IPS-15b (cell line): ENCODE data around the gene SYT2.
"Not testable (repeated sequence)": the region's sequence is repeated elsewhere in the genome, so short reads cannot be mapped to it uniquely, and the experiment has no call there.

Source experiments
- H3K27me3 ChIP-seq: one replicate; pipeline ENCODE4 v1.6.1; 2013; ENCODE audit warnings: low read length; ENCODE audit not compliant: control insufficient read depth, insufficient read depth
- H3K36me3 ChIP-seq: one replicate; pipeline ENCODE4 v1.6.1; 2013; ENCODE audit warnings: low read length; ENCODE audit not compliant: control insufficient read depth, insufficient read depth
- H3K4me1 ChIP-seq: one replicate; pipeline ENCODE4 v1.6.1; 2013; ENCODE audit warnings: mild to moderate bottlenecking, low read length; ENCODE audit not compliant: control insufficient read depth, insufficient read depth
- H3K4me3 ChIP-seq: one replicate; pipeline ENCODE4 v1.5.1; 2013; ENCODE audit warnings: low read depth, low read length
- H3K9ac ChIP-seq: one replicate; pipeline ENCODE4 v1.6.1; 2013; ENCODE audit warnings: low read depth, mild to moderate bottlenecking, low read length
- H3K9me3 ChIP-seq: one replicate; pipeline ENCODE4 v1.6.1; 2013; ENCODE audit warnings: mild to moderate bottlenecking, low read length; ENCODE audit not compliant: control insufficient read depth, insufficient read depth

Gene SYT2

GRCh38 chr1:202723708-202724107, 13.5 kb upstream of the SYT2 start:
- Histone ChIP-seq H3K4me1 (no peaks in the 10 kb centered on the region), H3K4me3 (no peak overlapping the region), H3K9ac (no peak overlapping the region), H3K36me3 (peaks cover 11% of the 10 kb centered on the region), H3K9me3 (no peaks in the 10 kb centered on the region), H3K27me3 (peaks cover under 1% of the 10 kb centered on the region)

- not testable (repeated sequence) for H3K36me3 ChIP-seq, H3K9me3 ChIP-seq, H3K27me3 ChIP-seq, H3K4me1 ChIP-seq, H3K4me3 ChIP-seq, H3K9ac ChIP-seq
These were observed 12.8 kb upstream of the SYT2 start for GRCh38 chr1:202723046-202723445.

GRCh38 chr1:202716654-202717053, 6.4 kb upstream of the SYT2 start:
- no peaks in the 10 kb centered on the region for H3K9me3 ChIP-seq
- peaks cover 18% of the 10 kb centered on the region for H3K4me1 ChIP-seq
- H3K36me3 ChIP-seq = no peaks in the 10 kb centered on the region
- H3K27me3 ChIP-seq = peaks cover 21% of the 10 kb centered on the region
- H3K9ac ChIP-seq = no peak overlapping the region
- H3K4me3 ChIP-seq = no peak overlapping the region

- H3K9me3 ChIP-seq, H3K36me3 ChIP-seq, H3K4me3 ChIP-seq, H3K9ac ChIP-seq: not testable (repeated sequence)
- peaks cover 24% of the 10 kb centered on the region for H3K4me1 ChIP-seq
- H3K27me3 ChIP-seq = peaks cover 36% of the 10 kb centered on the region
These were observed 3.9 kb upstream of the SYT2 start for GRCh38 chr1:202714202-202714601.

GRCh38 chr1:202713110-202713509, 2.9 kb upstream of the SYT2 start:
- peaks cover 41% of the 10 kb centered on the region for H3K27me3 ChIP-seq
- no peaks in the 10 kb centered on the region for H3K36me3 ChIP-seq
- peaks cover 30% of the 10 kb centered on the region for H3K4me1 ChIP-seq
- H3K9ac ChIP-seq = no peak overlapping the region
- no peaks in the 10 kb centered on the region for H3K9me3 ChIP-seq
- no peak overlapping the region for H3K4me3 ChIP-seq

GRCh38 chr1:202711949-202712635, 1.8 kb upstream of the SYT2 start:
- no peaks in the 10 kb centered on the region for H3K9me3 ChIP-seq
- H3K9ac ChIP-seq = no peak overlapping the region
- peaks cover 39% of the 10 kb centered on the region for H3K27me3 ChIP-seq
- H3K4me3 ChIP-seq = no peak overlapping the region
- H3K36me3 ChIP-seq = no peaks in the 10 kb centered on the region
- H3K4me1 ChIP-seq = peaks cover 30% of the 10 kb centered on the region

- peaks cover 33% of the 10 kb centered on the region for H3K4me1 ChIP-seq
- no peak overlapping the region for H3K9ac ChIP-seq
- H3K9me3 ChIP-seq = no peaks in the 10 kb centered on the region
- H3K36me3 ChIP-seq = no peaks in the 10 kb centered on the region
- H3K4me3 ChIP-seq = peak overlapping the region; percentile 86
- peaks cover 34% of the 10 kb centered on the region for H3K27me3 ChIP-seq
These were observed 795 bp downstream of the SYT2 start for GRCh38 chr1:202709276-202710041.

GRCh38 chr1:202708456-202709275, 1.6 kb downstream of the SYT2 start:
- Histone ChIP-seq H3K27me3 (peaks cover 34% of the 10 kb centered on the region), H3K9me3 (no peaks in the 10 kb centered on the region), H3K9ac (no peak overlapping the region), H3K4me3 (peak overlapping the region; percentile 86), H3K36me3 (no peaks in the 10 kb centered on the region), H3K4me1 (peaks cover 33% of the 10 kb centered on the region)

- Histone ChIP-seq H3K36me3 (no peaks in the 10 kb centered on the region), H3K9me3 (no peaks in the 10 kb centered on the region), H3K9ac (no peak overlapping the region), H3K4me3 (no peak overlapping the region), H3K4me1 (peaks cover 25% of the 10 kb centered on the region), H3K27me3 (peaks cover 26% of the 10 kb centered on the region)
These were observed 3.4 kb downstream of the SYT2 start for GRCh38 chr1:202706851-202707250.

GRCh38 chr1:202704601-202705000, 5.7 kb downstream of the SYT2 start:
- peaks cover 15% of the 10 kb centered on the region for H3K27me3 ChIP-seq
- no peak overlapping the region for H3K4me3 ChIP-seq
- peaks cover 19% of the 10 kb centered on the region for H3K4me1 ChIP-seq
- H3K9me3 ChIP-seq = no peaks in the 10 kb centered on the region
- no peaks in the 10 kb centered on the region for H3K36me3 ChIP-seq
- H3K9ac ChIP-seq = no peak overlapping the region

- Histone ChIP-seq H3K4me1 (peaks cover 11% of the 10 kb centered on the region), H3K4me3 (no peak overlapping the region), H3K27me3 (peaks cover 1% of the 10 kb centered on the region), H3K9ac (no peak overlapping the region), H3K9me3 (no peaks in the 10 kb centered on the region), H3K36me3 (no peaks in the 10 kb centered on the region)
These were observed 7.1 kb downstream of the SYT2 start for GRCh38 chr1:202703191-202703590.
